AG08395 (cell line): ENCODE data around the gene OBSL1.

Experiments
- DNase-seq: peaks from one replicate; pipeline ENCODE4 v3.0.0; 2012; ENCODE audit warnings: mixed read lengths, low spot score

OBSL1 gene

DNA sequence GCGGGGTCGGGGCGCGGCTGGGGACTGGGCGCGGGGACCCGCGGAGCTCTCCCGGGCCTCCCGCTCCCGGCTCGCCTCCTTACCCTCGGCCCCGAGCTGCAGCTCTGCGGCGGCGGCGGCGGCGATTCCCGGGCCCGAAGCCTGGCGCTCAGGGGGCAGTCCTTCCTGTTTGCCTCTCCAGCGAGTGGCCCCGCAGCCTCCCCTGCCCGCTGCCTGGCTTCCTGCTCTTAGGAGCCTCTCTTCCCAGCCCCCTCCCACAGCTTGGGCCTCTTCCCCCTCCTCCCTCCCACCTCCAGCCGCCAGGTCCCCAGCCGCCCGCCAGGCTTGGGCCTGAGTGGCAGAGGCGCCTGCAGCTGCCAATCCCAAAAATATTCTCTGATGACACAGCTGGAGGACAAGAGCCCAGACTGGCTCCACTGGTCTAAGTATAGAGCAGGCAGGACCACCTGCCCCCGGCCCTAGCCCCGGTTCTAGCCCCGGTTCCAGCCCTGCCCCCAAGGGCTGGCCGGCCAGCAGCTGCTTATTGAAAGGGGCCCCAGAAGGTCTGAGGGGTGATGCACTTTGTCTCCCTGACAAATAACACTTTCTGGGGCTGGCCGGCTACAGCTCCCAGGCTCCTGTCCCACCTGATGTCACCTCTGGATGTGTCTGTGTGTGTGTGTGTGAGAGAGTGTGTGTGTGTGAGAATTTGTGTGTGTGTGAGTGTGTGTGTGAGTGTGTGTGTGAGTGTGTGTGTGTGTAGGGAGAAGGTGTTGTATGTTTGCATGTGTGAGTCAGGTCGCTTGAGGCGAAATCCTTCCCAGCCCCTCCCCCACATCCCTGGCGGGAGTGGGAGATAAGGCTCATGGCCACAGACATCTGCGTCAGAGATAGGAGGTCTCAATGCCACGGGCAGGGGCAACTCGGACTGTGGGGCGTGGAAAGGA lies at the start of gene OBSL1:
Gene OBSL1, minus strand, starts transcription at position 229 of the 926 bp plus-strand sequence. CDS start 307 bp downstream, outside the sequence.
- peak; percentile 72 for DNase-seq

DNA sequence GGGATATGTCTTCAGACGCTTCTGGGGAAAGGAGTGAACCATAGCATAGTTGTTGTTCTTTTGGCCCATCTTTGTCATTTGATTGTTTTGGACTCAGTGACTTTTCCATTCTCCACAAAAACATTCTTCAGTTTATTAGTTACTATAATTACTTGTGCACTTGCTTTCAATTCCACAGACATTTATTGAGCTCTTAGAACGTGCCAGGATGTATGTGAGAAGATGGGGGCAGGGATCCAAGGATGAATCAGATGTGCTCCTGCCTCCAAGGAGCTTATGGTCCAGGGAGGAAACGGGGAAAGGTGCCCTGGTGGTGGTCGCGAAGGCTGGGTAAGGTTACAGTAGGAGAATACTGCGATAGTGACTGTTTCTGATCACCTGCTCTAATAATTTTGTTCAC lies 49.2 kb upstream of the OBSL1 start:
- DNase-seq, result no peak

DNA sequence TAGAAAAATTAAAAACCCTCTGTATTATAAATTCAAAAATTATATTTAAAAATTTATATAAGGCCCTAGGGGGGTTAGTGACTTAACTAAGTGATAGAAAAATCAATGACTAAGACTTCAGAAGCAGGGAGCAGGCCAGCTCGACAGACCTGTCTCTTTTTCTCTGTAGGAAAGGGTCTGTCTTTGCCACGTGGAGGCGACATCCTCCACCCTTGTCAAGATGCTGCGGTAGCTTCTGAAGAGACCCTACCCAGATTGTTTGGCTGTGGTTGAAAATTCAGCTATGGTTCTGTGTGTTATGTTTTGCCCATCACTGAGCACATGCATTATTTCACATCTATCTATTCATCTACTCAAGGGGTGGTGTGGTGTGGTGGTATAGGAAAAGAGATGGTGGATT lies 47.9 kb upstream of the OBSL1 start:
- no peak for DNase-seq

DNA sequence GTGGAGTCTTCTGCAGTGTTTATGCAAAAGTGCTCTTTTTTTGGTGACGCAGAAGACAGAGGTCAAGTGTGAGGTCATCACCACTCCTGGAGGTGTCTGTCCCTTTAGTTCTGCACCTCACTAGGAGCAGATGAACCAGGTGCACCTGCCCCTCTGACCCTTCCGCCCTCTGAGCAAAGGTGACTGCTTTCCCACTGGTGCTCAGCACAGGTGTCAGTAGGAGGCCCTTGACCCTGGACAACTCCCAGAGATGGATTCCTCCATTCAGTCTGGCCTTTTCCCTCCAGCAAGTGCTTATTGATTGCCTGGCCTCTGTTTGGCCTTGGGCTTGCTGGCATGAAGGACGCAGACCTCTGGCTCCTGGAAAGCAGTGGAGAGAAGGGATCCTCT lies 47.4 kb upstream of the OBSL1 start:
- no peak for DNase-seq

DNA sequence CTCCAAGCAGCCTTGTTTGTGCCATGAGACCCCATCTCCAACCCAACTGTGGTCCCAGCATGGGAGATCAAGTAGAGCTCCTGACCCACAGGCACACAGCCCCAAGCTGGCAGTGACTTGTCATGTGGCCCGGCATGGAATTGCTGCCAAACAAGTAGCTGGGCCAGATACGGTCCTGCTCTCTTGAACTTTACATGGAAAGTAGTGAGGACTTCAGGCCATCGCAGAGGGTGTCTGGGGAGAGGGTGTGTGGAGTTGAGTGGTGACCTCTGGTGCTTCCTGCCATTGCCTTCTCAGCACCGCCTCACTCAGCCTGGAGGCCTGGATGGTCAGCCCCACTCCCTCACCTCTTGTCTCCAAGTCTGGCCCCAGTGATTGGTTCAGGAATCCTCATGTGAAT lies 45.2 kb upstream of the OBSL1 start:
- no peak for DNase-seq

- no peak for DNase-seq
Observed at GRCh38 chr2:219615894-219616293, 44.6 kb upstream of the OBSL1 start.

DNA sequence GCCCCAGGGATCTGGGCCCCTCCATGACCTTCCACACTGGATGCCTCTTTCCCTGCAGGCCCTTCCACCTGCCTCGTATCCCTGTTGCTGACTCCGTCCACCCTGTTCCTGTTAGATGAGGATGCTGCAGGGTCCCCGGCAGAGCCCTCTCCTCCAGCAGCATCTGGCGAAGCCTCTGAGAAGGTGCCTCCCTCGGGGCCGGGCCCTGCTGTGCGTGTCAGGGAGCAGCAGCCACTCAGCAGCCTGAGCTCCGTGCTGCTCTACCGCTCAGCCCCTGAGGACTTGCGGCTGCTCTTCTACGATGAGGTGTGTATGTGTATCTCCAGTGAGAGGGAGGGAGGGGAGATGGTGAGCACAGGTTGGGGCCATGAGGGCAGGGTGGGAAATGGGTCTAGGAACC lies 43.7 kb upstream of the OBSL1 start:
- no peak for DNase-seq

- DNase-seq, result no peak
Observed at GRCh38 chr2:219614076-219614860, 42.9 kb upstream of the OBSL1 start.

GRCh38 chr2:219613461-219614070 lies 42.2 kb upstream of the OBSL1 start:
- no peak for DNase-seq

DNA sequence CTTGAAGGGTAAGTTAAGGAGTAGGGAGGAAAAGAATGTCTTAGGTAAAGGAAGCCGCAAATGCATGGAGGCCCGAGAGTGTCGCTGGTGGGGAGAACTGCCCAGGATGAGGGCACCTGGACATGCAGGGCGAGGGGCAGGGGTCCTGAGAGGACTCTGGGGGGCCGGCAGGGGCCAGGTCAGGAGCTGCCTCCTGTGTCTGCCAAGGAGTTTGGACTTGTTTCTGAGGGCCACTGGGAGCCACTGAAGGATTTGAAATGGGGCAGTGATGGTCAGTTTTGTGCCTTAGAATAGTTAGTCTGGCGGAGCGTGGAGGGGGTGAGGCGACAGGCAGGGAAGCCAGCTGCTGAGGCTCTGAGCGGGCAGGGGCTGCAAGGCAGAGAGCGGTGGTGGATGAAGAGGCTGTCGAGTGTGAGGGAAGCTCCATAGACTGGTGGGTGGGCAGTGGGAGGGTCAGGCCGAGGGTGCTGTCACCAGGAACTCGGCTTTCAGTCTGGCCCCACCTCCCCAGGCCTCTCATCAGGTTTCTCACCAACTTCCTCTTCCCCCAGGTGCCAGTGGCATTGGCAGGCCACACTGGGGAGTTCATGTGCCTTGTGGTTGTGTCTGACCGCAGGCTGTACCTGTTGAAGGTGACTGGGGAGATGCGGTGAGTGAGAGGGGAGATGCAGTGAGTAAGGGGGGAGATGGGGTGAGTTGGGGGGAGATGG lies 41.4 kb upstream of the OBSL1 start:
- no peak for DNase-seq

DNA sequence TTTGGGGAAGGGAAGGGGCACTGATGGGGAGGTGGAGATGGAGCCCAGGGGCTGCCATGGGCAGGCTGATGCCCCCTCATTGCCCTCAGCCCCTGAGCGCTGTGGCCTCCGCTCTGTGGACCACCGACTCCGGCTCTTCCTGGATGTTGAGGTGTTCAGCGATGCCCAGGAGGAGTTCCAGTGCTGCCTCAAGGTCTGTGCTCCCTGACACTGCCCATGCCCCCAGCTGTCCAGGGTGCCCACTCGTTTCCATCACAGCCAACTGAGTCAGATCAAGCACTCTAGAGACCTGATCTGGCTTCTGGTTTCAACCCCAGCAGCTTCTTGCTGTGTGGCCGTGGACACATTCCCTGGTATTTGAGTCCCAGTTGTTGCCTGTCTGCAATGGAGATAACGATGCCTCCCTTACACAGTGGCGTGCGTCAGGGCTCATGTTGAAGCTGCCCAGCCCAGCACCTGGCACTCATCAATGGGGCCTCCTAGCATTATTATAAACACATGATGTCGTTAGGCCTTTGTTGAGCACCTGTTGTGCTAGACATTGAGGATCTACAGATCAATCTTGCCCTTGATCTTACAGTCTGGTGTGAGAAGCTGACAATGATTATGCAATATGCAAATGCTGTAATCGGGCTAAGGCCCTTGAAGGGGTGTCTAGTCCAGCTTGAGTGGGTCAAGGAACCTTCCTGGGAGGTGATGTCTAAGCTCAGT lies 40.7 kb upstream of the OBSL1 start:
- no peak for DNase-seq

- DNase-seq, result no peak
Observed at GRCh38 chr2:219611306-219611705, 40.0 kb upstream of the OBSL1 start.

DNA sequence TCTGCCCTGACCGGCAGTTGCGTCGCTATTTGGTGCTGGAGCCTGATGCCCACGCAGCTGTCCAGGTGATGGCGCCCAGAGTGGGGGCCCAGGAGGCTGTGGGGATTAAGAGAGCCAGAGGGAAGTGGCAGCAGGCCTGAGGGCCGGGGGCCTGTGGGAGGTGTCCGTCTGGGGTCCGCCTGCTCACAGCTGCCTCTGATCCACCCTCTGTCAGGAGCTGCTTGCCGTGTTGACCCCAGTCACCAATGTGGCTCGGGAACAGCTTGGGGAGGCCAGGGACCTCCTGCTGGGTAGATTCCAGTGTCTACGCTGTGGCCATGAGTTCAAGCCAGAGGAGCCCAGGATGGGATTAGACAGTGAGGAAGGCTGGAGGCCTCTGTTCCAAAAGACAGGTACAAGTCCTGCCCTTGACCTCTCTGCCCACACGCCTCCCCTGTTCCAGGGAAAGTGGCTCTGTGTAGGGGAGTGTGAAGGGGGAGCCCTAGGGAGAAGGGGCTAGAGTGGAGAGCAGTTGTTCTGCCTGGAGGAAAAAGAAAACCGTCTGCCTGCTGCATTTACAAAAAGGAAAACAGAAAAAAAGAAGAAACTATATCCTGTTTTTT lies 37.9 kb upstream of the OBSL1 start:
- no peak for DNase-seq

DNA sequence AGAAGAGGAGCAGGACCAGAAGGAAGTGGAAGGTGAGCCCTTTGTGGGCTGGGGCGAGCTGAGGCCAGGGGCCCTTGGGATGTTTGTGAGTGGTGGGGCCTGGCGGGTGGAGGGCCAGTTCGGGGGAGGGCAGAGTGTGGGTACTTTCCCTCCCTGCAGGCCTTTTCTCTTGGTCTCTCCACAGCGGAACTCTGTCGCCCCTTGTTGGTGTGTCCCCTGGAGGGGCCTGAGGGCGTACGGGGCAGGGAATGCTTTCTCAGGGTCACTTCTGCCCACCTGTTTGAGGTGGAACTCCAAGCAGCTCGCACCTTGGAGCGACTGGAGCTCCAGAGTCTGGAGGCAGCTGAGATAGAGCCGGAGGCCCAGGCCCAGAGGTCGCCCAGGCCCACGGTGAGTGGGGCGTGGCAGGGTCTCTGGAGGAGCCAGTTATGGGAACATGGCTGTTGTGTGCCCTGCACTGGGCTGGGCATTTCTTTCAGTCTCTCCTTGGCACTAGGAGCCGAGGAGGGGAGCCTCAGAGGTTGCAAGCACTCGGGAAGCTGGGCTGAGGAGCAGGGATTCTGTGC lies 37.1 kb upstream of the OBSL1 start:
- DNase-seq, result no peak

- no peak for DNase-seq
Observed at GRCh38 chr2:219607931-219608330, 36.6 kb upstream of the OBSL1 start.

GRCh38 chr2:219605607-219605954 lies 34.2 kb upstream of the OBSL1 start:
- DNase-seq, result no peak

DNA sequence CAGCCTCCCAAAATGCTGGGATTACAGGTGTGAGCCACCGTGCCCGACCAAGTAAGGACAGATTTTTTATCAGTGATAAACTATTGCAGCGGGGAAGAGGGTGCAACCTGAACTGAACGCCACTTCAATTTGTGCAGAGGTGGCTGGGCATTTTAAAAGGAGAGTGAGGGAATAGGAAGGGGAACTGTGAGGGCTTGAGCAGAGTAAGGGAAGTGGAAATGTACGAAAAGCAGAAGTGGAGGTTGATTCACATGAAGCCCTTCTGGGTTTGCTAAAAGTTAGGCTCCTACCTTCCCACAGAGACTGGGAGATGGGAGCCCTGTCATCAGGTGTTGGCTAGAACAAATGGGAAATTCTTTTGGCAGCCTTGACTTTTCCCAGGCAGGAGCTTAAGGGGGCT lies 32.4 kb upstream of the OBSL1 start:
- DNase-seq, result no peak

- no peak for DNase-seq
Observed at GRCh38 chr2:219598308-219599078, 27.2 kb upstream of the OBSL1 start.

DNA sequence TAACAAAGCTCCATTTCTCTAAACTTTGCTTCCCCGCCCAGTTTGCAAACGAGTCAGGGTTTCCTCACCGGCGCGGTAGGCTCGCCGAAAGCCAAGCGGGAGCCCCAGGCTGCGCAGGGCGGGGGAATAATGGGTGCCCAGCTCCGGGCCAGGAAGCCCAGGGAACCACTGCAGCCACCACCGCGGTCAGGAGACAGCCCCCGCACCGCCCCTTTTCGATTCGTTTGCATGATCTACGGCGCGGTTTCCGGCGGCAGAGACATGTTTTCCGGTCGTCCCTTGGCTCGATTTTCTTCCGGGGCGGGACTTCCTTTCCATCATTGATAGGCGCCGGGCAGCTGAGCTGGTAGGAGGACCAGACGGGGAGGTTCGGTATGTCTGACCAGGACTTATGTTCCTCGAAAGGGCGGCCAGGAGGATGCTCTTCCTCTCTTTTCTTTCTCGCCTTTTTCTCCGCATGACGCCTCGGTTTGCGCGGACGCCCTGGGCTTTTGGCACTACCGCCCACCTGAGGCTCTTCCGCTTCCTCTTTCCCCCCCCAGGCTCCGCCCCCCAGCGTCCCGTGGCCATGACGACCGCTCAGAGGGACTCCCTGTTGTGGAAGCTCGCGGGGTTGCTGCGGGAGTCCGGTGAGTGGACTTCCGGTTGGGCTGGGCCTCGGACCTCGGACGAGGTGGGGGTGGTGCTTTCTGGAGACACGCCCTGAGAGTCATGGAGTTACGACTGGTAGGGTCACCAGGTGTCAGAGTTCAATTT lies 26.4 kb upstream of the OBSL1 start, which contains the start of gene STK11IP:
Gene STK11IP, plus strand, starts transcription at position 306 of the 756 bp plus-strand sequence. Its CDS starts 263 bp downstream, at position 569.
- DNase-seq, result peak; percentile 99
